Activated CD8-positive, alpha-beta memory T cell treated with anti-CD3 and anti-CD28 coated beads for 48 hours (primary cell): Measurements from ENCODE around the gene C20orf141.
"Not testable (repeated sequence)": the region's sequence is repeated elsewhere in the genome, so short reads cannot be mapped to it uniquely, and the experiment has no call there.

Source experiments
- DNase-seq, 3 experiments: peaks; one replicate each; pipeline ENCODE4 v3.0.0-alpha.2; 2020; ENCODE audit warnings: low read depth in 2 of 3, low spot score in 2 of 3

The C20orf141 gene

GRCh38 chr20:2814587-2815051 lies at the start of gene C20orf141:
Gene C20orf141 (plus strand): TSS chr20:2814987. CDS start chr20:2815185, 198 bp downstream.
- no peak for DNase-seq

GRCh38 chr20:2767768-2768631 lies 46.8 kb upstream of the C20orf141 start:
- DNase-seq, result no peak

GRCh38 chr20:2768632-2769015 lies 46.2 kb upstream of the C20orf141 start:
- no peak for DNase-seq

GRCh38 chr20:2770091-2770490 lies 44.7 kb upstream of the C20orf141 start:
- not testable (repeated sequence) for DNase-seq

GRCh38 chr20:2771631-2772080 lies 43.1 kb upstream of the C20orf141 start:
- no peak for DNase-seq

- DNase-seq, result no peak
Observed at GRCh38 chr20:2773812-2774211, 41.0 kb upstream of the C20orf141 start.

- DNase-seq, result no peak
Observed at GRCh38 chr20:2775139-2775538, 39.6 kb upstream of the C20orf141 start.

GRCh38 chr20:2778602-2779321 lies 36.0 kb upstream of the C20orf141 start:
- DNase-seq, result no peak

GRCh38 chr20:2780948-2781347 lies 33.8 kb upstream of the C20orf141 start:
- DNase-seq, result no peak

GRCh38 chr20:2783908-2784566 lies 30.8 kb upstream of the C20orf141 start:
- no peak for DNase-seq

GRCh38 chr20:2793471-2793870 lies 21.3 kb upstream of the C20orf141 start:
- no peak for DNase-seq

- DNase-seq, result no peak
Observed at GRCh38 chr20:2794202-2794748, 20.5 kb upstream of the C20orf141 start.

GRCh38 chr20:2794866-2795447 lies 19.8 kb upstream of the C20orf141 start:
- no peak for DNase-seq

GRCh38 chr20:2795451-2795850 lies 19.3 kb upstream of the C20orf141 start:
- no peak for DNase-seq

- DNase-seq, result no peak
Observed at GRCh38 chr20:2796011-2796660, 18.7 kb upstream of the C20orf141 start.

- DNase-seq, result no peak
Observed at GRCh38 chr20:2797136-2797983, 17.4 kb upstream of the C20orf141 start.

- DNase-seq, result no peak
Observed at GRCh38 chr20:2798095-2798805, 16.5 kb upstream of the C20orf141 start.

- no peak for DNase-seq
Observed at GRCh38 chr20:2798814-2799213, 16.0 kb upstream of the C20orf141 start.

GRCh38 chr20:2799271-2799670 lies 15.5 kb upstream of the C20orf141 start:
- DNase-seq, result no peak
